Activated CD8-positive, alpha-beta T cell treated with anti-CD3 and anti-CD28 coated beads for 36 hours (primary cell): ENCODE data around the gene ACOX2. TPM values are rescaled to one million over a fixed set of nuclear protein-coding genes. Genes with fewer than 3 reads are reported as not detected.

ENCODE experiments used
- ATAC-seq: fragments of 200-7000 bp; cut with Tn5 transposase; one replicate; pipeline ENCODE4 v1.10.0; 2021; ENCODE audit warnings: mild to moderate bottlenecking, moderate library complexity
- CTCF ChIA-PET: fragments of 350-600 bp; sonication (Branson Sonifier 250); formaldehyde crosslinking; loops from one replicate; lab custom pipeline; 2021; ENCODE audit warnings: antibody characterized with exemption; lab: Charles Lee
- POLR2A ChIA-PET: fragments of 350-600 bp; sonication (Branson Sonifier 250); formaldehyde crosslinking; loops from one replicate; lab custom pipeline; 2021; ENCODE audit warnings: antibody characterized with exemption; lab: Charles Lee
- DNase-seq: peaks from one replicate; pipeline ENCODE4 v3.0.0-alpha.2; 2020
- H3K27ac Mint-ChIP-seq: one replicate; pipeline ENCODE4 v1.8.0; 2021; ENCODE audit warnings: mild to moderate bottlenecking, mixed read lengths
- H3K27me3 Mint-ChIP-seq: one replicate; pipeline ENCODE4 v1.8.0; 2021; ENCODE audit warnings: mixed read lengths
- H3K36me3 Mint-ChIP-seq: one replicate; pipeline ENCODE4 v1.8.0; 2021; ENCODE audit warnings: low read depth, mixed read lengths
- H3K4me1 Mint-ChIP-seq: one replicate; pipeline ENCODE4 v1.8.0; 2021; ENCODE audit warnings: low read depth, mixed read lengths
- H3K4me3 Mint-ChIP-seq: one replicate; pipeline ENCODE4 v1.8.0; 2021; ENCODE audit warnings: mild to moderate bottlenecking, moderate library complexity, mixed read lengths
- H3K9me3 Mint-ChIP-seq: one replicate; pipeline ENCODE4 v1.8.0; 2021; ENCODE audit warnings: mixed read lengths
- CTCF ChIP-seq: fragments of 200-600 bp; IDR thresholded peaks from one replicate; pipeline ENCODE4 v1.8.0; 2022; ENCODE audit warnings: antibody characterized with exemption, mild to moderate bottlenecking
- intact Hi-C: fragments of 100-400 bp; cut with micrococcal nuclease; formaldehyde crosslinking; loops from one replicate; pipeline ENCODE4 v1.10.0; 2022
- total RNA-seq, 2 experiments: library from RNA; stranded (reverse); gene quantifications; one replicate each; pipeline ENCODE4 v1.2.3, GENCODE V29; 2021

Gene ACOX2
- total RNA-seq, 2 experiments from 2014 or later = not detected

- DNase-seq (no peak), ATAC-seq (no peak)
- CTCF ChIA-PET = interaction anchor here (1.2 to 7.1 kb wide), 2 partner anchors 14 to 30 kb away, joined by 3 to 49 read pairs; no protein-coding TSS in a partner anchor
- TF ChIP-seq CTCF = no peak
- Mint-ChIP-seq H3K27ac (no peak overlapping the region), H3K9me3 (peaks cover 5% of the 10 kb centered on the region), H3K36me3 (no peaks in the 10 kb centered on the region), H3K4me3 (no peak overlapping the region), H3K4me1 (no peaks in the 10 kb centered on the region), H3K27me3 (no peaks in the 10 kb centered on the region)
- POLR2A ChIA-PET = no interaction called here
- intact Hi-C loops = no loop called here
These were observed 18.2 kb upstream of the ACOX2 start for GRCh38 chr3:58555203-58555602.

DNA sequence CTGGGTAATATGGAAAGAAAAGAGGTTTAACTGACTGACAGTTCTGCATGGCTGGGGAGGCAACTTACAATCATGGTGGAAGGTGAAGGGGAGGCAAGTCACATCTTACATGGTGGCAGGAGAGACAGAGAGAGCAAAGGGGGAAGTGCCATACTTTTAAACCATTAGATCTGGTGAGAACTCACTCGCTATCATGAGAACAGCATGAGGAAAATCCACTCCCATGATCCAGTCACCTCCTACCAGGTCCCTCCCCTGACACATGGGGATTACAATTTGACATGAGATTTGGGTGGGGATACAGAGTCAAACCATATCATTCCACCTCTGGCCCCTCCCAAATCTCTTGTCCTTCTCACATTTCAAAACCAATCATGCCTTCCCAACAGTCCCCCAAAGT is 16.0 kb upstream of the ACOX2 start:
- Mint-ChIP-seq H3K9me3 (peaks cover 5% of the 10 kb centered on the region), H3K27ac (no peak overlapping the region), H3K27me3 (no peaks in the 10 kb centered on the region), H3K4me1 (no peaks in the 10 kb centered on the region), H3K36me3 (no peaks in the 10 kb centered on the region), H3K4me3 (no peak overlapping the region)
- no peak for DNase-seq
- CTCF ChIA-PET = interaction anchor here (1.3 kb wide), 1 partner anchor 16 kb away, joined by 5 read pairs; no protein-coding TSS in a partner anchor
- no peak for ATAC-seq
- TF ChIP-seq CTCF = no peak
- intact Hi-C loops = no loop called here
- POLR2A ChIA-PET = no interaction called here

GRCh38 chr3:58551636-58552180 is 14.7 kb upstream of the ACOX2 start:
- no peak for TF ChIP-seq CTCF

DNA sequence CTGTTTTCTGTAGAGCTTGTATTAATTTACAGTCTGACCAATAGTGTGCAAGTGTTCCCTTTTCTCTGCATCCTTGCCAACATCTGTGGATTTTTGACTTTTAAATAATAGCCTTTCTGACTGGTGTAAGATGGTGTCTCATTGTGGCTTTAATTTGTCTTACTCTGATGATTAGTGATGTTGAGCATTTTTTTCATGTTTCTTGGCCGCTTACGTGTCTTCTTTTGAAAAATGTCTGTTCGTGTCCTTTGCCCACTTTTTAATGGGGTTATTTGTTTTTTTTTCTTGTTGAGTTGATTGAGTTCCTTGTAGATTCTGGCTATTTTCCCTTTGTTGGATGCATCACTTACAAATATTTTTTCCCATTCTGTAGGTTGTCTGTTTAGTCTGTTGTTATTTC is 7.6 kb upstream of the ACOX2 start:
- ChIA-PET POLR2A (no interaction called here), CTCF (interaction anchor here (0.9 kb wide), 1 partner anchor 86 kb away, joined by 4 read pairs; no protein-coding TSS in a partner anchor)
- DNase-seq (no peak), ATAC-seq (no peak)
- Mint-ChIP-seq H3K9me3 (no peaks in the 10 kb centered on the region), H3K27ac (no peak overlapping the region), H3K4me1 (no peaks in the 10 kb centered on the region), H3K4me3 (no peak overlapping the region), H3K27me3 (peaks cover 3% of the 10 kb centered on the region), H3K36me3 (no peaks in the 10 kb centered on the region)
- no peak for TF ChIP-seq CTCF
- intact Hi-C loops = no loop called here

More at GRCh38 chr3:58551636-58552180, 14.7 kb upstream of the ACOX2 start:
- CTCF ChIA-PET = interaction anchor here (1.3 kb wide), 1 partner anchor 17 kb away, joined by 5 read pairs; no protein-coding TSS in a partner anchor
- Mint-ChIP-seq H3K27me3 (no peaks in the 10 kb centered on the region), H3K36me3 (no peaks in the 10 kb centered on the region), H3K4me3 (no peak overlapping the region), H3K4me1 (no peaks in the 10 kb centered on the region), H3K27ac (no peak overlapping the region), H3K9me3 (peaks cover 5% of the 10 kb centered on the region)
- ATAC-seq (no peak), DNase-seq (no peak)
- POLR2A ChIA-PET = no interaction called here
- intact Hi-C loops = no loop called here

- no peak for TF ChIP-seq CTCF
- ChIA-PET POLR2A (no interaction called here), CTCF (no interaction called here)
- Mint-ChIP-seq H3K4me1 (no peaks in the 10 kb centered on the region), H3K27me3 (peaks cover 3% of the 10 kb centered on the region), H3K4me3 (no peak overlapping the region), H3K27ac (no peak overlapping the region), H3K36me3 (no peaks in the 10 kb centered on the region), H3K9me3 (no peaks in the 10 kb centered on the region)
- no peak for DNase-seq
- intact Hi-C loops = no loop called here
- ATAC-seq = no peak
These were observed 3.3 kb upstream of the ACOX2 start for GRCh38 chr3:58540176-58540858.
